Ovary (tissue), 9 donors: Measurements from ENCODE around the gene ANK2. TPM values are rescaled to one million over a fixed set of nuclear protein-coding genes. Genes with fewer than 3 reads are reported as not detected.

Source experiments
- DNase-seq, 5 donors: peaks; one replicate each; pipeline ENCODE4 v3.0.0-alpha.2; 2019 to 2020
- H3K27ac ChIP-seq, 2 donors: fragments of 200-600 bp; one replicate each; pipeline versions ENCODE4 v1.5.1 to v1.8.0; 2019 to 2022
- H3K27me3 ChIP-seq: fragments of 200-600 bp; one replicate; pipeline ENCODE4 v1.8.0; 2022
- H3K36me3 ChIP-seq: fragments of 200-600 bp; sonication (generic); one replicate; pipeline ENCODE4 v1.5.1; 2019
- H3K4me1 ChIP-seq: one replicate; pipeline ENCODE4 v1.8.1; 2013; ENCODE audit warnings: mild to moderate bottlenecking, moderate library complexity; ENCODE audit not compliant: insufficient read depth
- H3K4me3 ChIP-seq: fragments of 200-600 bp; sonication (generic); one replicate; pipeline ENCODE4 v1.5.1; 2017
- H3K9me3 ChIP-seq, 2 donors: fragments of 200-600 bp in 1 of 2; sonication (generic) in 1 of 2; one replicate each; pipeline versions ENCODE4 v1.5.1 to v1.8.1; 2013 to 2019; ENCODE audit warnings: mild to moderate bottlenecking in 1 of 2, moderate library complexity in 1 of 2
- EP300 ChIP-seq: sonication (generic); formaldehyde crosslinking; IDR thresholded peaks from one replicate; pipeline ENCODE4 v1.6.1; 2017; ENCODE audit warnings: antibody characterized with exemption
- POLR2A ChIP-seq: fragments of 450-650 bp; IDR thresholded peaks from one replicate; pipeline ENCODE4 v1.6.1; 2017; ENCODE audit warnings: antibody characterized with exemption, mild to moderate bottlenecking, moderate library complexity
- WGBS, 3 donors: extraction: QIAGEN DNeasy Blood & Tissue Kit in 1 of 3; methylation state at CpG; one replicate each; pipeline versions ENCODE4 v1.1.5 to v1.1.7; 2013 to 2017; 5-methylcytosine and 5-hydroxymethylcytosine counted together
- intact Hi-C, 4 donors: fragments of 100-400 bp; cut with DNase I; formaldehyde crosslinking; loops; one replicate each; pipeline versions ENCODE4 v1.11.0 to v1.15.1; 2022 to 2023
- polyA plus RNA-seq, 2 donors: library from polyadenylated mRNA; stranded (reverse); fragments of 200-250 nt in 1 of 2; fragments of 350-450 nt in 1 of 2; fragmentation: Illumina TruSeq in 1 of 2; extraction: RNeasy Lipid Tissue Mini Kit (QIAGEN cat#74804) in 1 of 2; gene quantifications; one replicate each; pipeline ENCODE4 v1.2.3, GENCODE V29; 2013 to 2014
- total RNA-seq, 7 donors: library from RNA; depleted of rRNA in 2 of 7; stranded (reverse); fragments of >200 nt in 2 of 7; fragmentation: NEBNext Ultra II Directional in 3 of 7; extraction: Animal tissue kit (Norgen Biotek cat#: 25700) in 3 of 7; gene quantifications; one replicate each; pipeline versions ENCODE4 v1.1.0 to v1.2.4, GENCODE V29; 2016 to 2023
- TF ChIP-seq, protein P1 (sequence below), 3 donors: fragments of 450-650 bp in 2 of 3; fragments of 200-600 bp in 1 of 3; IDR thresholded peaks; one replicate each; pipeline versions ENCODE4 v1.5.1 to v1.8.0; 2016 to 2022; ENCODE audit warnings: antibody characterized with exemption in 3 of 3, mild to moderate bottlenecking in 1 of 3
- donor health status: DM: no; HTN: no; CAD: no; lungs with moderate emphysema.
- donor health status: DM: no; HTN: no; CAD: no.
- donor health status: Bipolar disorder and iron deficiency.
- donor health status: DM: yes; HTN: yes; CAD: no.
- donor health status: DM: no; HTN: no; CAD: no.
- donor health status: DM: yes; HTN: yes; CAD: no.

The ANK2 gene
- total and polyA plus RNA-seq, 9 donors, result 26.4 to 120 (median 66.9) TPM

DNA sequence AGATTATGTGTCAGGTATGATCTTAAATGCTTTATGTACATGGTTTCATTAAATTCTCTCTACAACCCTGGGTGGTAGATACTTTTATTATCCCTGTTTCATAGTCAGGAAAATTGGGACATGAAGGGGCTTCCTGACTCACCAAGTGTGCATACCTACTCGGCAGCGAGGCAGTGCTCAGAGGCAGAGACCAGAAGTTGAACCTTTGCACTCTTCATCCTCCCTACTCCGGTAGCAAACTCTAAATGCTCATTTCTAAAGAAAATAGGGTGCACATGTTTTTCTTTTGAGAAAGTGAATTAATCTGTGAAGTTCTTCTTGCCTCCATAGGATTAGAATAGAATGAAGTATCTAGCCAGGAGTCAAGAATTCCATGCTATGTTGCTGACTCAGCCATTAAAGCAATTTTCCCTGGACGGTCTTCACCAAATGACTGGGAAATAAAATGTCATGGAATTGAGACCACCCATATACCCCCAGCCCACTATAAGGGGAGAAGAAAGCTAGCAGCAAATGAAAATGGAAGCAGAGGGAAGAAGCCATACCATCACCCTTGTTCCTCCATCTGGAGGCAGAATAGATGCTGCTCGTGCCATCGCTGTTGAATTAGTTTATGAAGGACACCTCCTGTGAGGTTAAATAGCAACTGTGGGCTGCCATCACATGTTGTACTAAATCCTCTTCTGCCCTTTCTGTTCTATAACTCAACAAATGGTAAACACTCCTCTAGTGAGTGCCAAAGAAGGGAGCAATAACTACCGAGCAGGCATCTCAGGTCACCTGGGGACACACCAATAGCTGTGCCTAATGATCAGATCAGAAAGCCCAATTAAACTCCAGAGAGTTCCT is 356.6 kb downstream of the ANK2 start:
- no peak overlapping the region for H3K4me3 ChIP-seq
- peaks cover 4% of the 10 kb centered on the region for H3K4me1 ChIP-seq
- no peak for DNase-seq
- TF ChIP-seq, protein P1, sequence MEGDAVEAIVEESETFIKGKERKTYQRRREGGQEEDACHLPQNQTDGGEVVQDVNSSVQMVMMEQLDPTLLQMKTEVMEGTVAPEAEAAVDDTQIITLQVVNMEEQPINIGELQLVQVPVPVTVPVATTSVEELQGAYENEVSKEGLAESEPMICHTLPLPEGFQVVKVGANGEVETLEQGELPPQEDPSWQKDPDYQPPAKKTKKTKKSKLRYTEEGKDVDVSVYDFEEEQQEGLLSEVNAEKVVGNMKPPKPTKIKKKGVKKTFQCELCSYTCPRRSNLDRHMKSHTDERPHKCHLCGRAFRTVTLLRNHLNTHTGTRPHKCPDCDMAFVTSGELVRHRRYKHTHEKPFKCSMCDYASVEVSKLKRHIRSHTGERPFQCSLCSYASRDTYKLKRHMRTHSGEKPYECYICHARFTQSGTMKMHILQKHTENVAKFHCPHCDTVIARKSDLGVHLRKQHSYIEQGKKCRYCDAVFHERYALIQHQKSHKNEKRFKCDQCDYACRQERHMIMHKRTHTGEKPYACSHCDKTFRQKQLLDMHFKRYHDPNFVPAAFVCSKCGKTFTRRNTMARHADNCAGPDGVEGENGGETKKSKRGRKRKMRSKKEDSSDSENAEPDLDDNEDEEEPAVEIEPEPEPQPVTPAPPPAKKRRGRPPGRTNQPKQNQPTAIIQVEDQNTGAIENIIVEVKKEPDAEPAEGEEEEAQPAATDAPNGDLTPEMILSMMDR (IDR thresholded peaks at IDR 0.05), result no peak
- TF ChIP-seq EP300 (no peak), POLR2A (no peak)
- no peaks in the 10 kb centered on the region for H3K9me3 ChIP-seq
- 87 to 92% (median 91%) methylated on average over 7 of the region's 7 CpGs for WGBS, 3 donors
- no peaks in the 10 kb centered on the region for H3K27me3 ChIP-seq
- intact Hi-C loops, result no loop called here
- no peaks in the 10 kb centered on the region for H3K36me3 ChIP-seq
- no peak overlapping the region for H3K27ac ChIP-seq

DNA sequence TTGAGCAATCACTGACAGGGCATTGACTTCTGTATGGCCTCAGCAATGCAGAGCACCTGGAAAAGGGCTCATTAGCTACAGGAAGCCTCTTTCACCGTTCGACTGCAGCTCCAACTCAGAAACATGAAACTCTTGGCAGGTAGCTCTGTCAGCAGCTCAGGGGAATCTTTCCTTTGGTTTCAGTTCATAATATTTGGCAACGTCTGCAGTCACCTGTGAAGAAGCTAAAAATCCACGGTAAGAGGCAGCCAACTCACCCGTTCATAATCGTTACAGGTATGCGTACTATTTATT is 357.2 kb downstream of the ANK2 start:
- H3K36me3 ChIP-seq, result no peaks in the 10 kb centered on the region
- no peak overlapping the region for H3K27ac ChIP-seq
- DNase-seq, result no peak
- WGBS, 3 donors, result 71 to 81% (median 78%) methylated on average over 7 of the region's 7 CpGs
- H3K4me1 ChIP-seq, result peaks cover 4% of the 10 kb centered on the region
- no peaks in the 10 kb centered on the region for H3K9me3 ChIP-seq
- no peak for TF ChIP-seq EP300
- no peak for TF ChIP-seq POLR2A
- TF ChIP-seq, protein P1 (IDR thresholded peaks at IDR 0.05), result no peak
- intact Hi-C loops, result no loop called here
- no peak overlapping the region for H3K4me3 ChIP-seq
- H3K27me3 ChIP-seq, result no peaks in the 10 kb centered on the region

DNA sequence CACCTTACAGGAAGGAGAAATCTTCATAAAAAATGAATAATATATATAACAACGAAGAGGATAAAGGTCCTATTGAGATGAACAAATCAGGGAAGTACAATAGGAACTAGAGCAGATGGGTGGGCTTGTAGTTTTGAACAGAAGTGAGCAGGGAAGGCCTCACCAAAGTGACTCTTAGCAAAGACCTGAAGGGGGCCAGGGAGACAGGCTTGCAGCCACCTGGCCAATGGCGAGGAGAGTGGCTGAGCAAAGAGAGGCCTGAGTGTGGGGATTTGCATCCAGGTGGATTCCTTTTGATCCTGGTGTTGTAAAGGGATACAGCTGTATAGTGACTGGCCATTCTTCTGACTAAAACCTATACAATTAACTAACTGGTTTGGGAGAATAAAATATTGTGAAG is 358.0 kb downstream of the ANK2 start:
- peaks cover 4% of the 10 kb centered on the region for H3K4me1 ChIP-seq
- H3K27me3 ChIP-seq, result no peaks in the 10 kb centered on the region
- no peak overlapping the region for H3K27ac ChIP-seq
- no peak for DNase-seq
- H3K9me3 ChIP-seq, result no peaks in the 10 kb centered on the region
- TF ChIP-seq, protein P1 (IDR thresholded peaks at IDR 0.05), result no peak
- TF ChIP-seq POLR2A, result no peak
- no peak for TF ChIP-seq EP300
- intact Hi-C loops, result no loop called here
- no peak overlapping the region for H3K4me3 ChIP-seq
- 82 to 91% (median 91%) methylated on average over 2 of the region's 2 CpGs for WGBS, 3 donors
- no peaks in the 10 kb centered on the region for H3K36me3 ChIP-seq

DNA sequence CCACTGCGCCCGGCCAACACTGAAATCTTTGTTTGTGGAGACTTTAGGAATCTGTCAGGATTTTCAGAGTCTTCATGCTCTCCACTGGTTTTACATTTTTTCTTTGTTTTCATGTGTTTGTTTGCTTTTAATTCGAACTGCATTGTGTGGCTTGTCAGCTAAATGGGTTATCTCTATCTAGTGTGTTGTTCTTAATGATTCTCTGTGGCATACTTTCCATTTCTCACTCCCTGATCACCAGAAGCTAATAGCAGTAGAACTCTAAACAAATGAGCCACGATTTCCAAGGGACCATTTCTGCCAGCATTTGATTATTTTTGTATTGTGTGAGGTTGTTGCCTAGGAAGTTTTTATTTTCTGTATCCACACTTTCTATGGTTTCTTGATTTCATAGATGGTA is 359.7 kb downstream of the ANK2 start:
- intact Hi-C loops, result no loop called here
- Histone ChIP-seq H3K4me3 (no peak overlapping the region), H3K27me3 (no peaks in the 10 kb centered on the region), H3K36me3 (no peaks in the 10 kb centered on the region), H3K9me3 (no peaks in the 10 kb centered on the region), H3K27ac (no peak overlapping the region), H3K4me1 (peaks cover 4% of the 10 kb centered on the region)
- TF ChIP-seq, protein P1 (IDR thresholded peaks at IDR 0.05), result no peak
- no peak for TF ChIP-seq POLR2A
- TF ChIP-seq EP300, result no peak
- WGBS, 3 donors, result 30 to 44% (median 44%) methylated on average over 4 of the region's 4 CpGs
- no peak for DNase-seq
